Medulla oblongata (tissue), 1 donor: ENCODE data around the gene SLC47A2.

Experiments used
- DNase-seq: peaks from one replicate; pipeline ENCODE4 v3.0.0-alpha.2; 2015; ENCODE audit errors: extremely low spot score

The SLC47A2 gene

DNA sequence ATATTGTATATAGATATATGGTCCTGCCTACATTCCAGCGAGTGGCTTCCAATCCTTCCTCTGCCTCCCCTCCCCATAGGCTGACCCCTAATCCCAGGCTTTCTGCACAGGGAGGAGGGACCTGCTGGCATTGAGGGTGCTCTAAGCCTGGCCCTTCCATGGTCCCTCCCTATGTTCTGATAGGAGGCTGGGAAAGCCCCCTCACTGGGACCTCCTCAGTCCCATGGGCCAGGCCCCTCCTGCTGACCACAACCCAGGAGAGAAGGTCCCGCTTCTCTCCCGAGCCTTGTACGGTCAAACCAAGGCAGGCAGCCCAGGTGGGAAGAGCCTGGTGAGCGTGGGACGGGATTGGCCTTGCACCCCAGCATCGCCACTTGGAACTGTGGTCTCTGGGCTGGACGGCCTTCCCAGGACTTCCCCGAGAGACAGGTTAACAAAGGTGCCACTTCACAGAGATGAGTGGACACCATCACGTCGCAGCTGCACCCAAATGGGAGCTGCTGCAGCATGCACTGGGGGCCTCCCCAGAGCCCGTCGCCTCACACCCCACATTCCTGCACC is 30.9 kb upstream of the SLC47A2 start:
- DNase-seq, result no peak

DNA sequence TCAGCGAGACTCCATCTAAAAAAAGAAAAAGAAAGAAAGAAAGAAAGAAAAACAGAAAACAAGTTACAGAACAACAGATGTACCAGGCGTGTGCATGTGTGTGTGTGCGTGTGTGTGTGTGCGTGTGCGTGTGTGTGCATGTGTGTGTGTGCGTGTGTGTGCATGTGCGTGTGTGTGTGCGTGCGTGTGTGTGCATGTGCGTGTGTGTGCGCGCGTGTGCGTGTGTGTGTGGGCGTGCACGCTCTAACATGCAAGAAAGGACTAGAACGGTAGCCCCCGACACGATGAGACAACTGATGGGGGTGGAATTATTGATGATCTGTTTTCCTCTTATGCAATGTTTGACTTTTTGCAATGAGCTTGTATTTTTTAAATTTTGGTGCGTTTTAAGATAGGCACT is 30.1 kb upstream of the SLC47A2 start:
- DNase-seq, result no peak

DNA sequence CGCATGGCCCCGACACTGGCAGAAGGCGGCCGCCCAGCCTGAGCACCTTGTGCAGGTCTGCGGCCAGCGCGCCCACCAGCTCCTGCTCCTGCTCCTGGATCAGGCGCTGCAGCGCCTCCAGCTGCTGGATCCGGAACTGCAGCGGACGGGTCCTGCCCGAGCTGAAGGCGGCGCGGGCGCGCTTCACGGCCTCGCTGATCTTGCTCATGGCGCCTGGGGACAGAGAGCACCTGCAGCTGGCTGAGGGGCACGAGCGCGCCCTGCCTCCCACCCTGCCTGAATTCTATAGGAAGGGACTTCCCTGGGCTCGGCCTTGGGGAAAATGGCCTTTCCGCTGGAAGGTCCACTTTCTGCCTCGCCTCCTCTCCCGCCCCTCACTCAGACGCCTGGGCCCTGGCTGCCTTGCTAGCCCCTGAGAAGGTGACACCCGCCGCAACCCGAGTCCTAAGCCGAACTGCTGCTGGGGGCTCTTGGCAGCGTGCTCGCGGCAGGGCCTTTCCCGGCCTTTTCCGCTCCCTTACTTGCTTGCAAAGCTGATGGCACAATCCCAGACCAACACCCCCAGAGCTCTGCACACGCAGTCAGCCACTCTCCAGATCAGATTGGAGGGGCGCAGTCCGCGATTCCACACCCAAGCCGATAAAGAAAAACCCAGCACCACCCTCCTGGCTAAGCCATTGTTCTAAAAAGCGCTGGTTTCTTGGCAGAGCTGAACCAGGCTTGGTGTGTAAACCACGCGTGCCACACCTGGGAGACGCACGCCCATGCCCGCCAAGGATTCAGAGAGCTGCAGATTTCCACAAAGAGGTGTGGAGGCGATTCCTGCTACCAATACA is 28.8 kb upstream of the SLC47A2 start:
- peak; percentile 87 for DNase-seq

DNA sequence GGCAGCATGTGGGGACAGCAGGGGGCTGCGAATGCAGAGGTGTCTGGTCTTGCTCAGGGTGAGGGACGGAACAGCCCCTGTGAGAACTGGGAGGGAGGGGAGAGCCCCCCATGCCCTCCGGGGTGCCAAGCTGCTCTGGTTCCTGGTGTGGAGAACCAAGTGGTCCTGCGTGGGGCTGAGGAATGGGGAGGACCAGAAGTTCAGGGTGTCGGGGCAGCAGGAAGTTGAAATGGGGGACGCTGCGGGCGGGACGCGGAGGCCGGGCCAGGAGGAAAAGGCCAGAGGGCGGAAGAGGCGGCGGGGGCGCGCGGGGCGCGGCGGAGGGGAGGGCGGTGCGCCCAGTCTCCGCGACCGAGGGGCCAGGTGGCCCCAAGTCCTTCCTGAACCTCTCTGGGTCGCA is 28.1 kb upstream of the SLC47A2 start:
- no peak for DNase-seq

DNA sequence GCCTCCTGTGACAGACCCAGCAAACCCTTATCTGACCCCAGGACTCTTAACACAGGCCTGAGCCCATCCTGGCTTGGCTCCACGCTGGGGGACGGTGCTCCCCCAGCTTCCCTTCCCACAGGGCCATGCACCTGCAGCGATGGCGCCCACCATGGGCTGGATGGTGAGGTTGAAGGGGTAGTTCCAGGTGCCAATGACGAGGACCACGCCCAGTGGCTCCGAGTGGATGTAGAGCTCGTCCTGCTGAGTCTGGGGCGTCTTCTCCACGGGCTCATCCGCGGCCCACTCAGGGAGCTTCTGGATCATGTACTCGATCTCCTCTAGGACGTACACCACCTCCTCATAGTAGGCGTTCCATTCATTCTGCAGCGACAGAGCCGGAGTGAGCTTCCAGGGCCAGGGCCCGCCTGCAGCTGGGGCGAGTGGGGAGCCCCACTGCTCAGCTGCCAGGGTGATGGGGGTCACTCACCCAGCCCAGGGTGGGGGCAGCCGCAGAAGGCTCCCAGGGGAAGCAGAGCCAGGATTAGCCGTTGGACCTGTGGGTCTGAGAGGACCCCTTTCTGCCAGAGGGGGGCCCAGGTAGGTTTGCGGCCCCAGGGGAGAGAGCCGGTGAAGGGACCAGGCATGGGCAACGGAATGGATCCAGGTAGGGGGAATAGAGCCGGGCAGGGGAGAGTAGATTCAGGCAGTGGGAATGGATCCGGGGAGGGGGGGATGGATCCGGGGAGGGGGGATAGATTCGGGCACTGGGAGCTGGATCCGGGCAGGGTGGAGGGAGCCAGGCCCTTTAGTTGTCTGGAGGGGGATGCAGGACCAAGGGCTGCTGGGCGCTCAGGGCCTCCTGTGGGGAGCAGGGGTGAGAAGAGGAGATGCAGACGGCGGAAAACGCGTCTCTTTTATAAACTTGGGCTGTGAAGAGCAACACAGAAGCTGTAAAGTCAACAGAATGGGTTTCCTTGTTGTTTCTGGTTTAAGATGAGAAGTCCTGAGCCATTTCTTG is 27.0 kb upstream of the SLC47A2 start:
- DNase-seq, result no peak

- DNase-seq, result no peak
Observed at GRCh38 chr17:19742495-19742894, 26.1 kb upstream of the SLC47A2 start.

GRCh38 chr17:19741832-19742457 is 25.6 kb upstream of the SLC47A2 start:
- no peak for DNase-seq

GRCh38 chr17:19740933-19741332 is 24.5 kb upstream of the SLC47A2 start:
- DNase-seq, result no peak

- no peak for DNase-seq
Observed at GRCh38 chr17:19739241-19740201, 23.1 kb upstream of the SLC47A2 start.

GRCh38 chr17:19738757-19739156 is 22.4 kb upstream of the SLC47A2 start:
- DNase-seq, result no peak

GRCh38 chr17:19738073-19738449 is 21.7 kb upstream of the SLC47A2 start:
- DNase-seq, result no peak

DNA sequence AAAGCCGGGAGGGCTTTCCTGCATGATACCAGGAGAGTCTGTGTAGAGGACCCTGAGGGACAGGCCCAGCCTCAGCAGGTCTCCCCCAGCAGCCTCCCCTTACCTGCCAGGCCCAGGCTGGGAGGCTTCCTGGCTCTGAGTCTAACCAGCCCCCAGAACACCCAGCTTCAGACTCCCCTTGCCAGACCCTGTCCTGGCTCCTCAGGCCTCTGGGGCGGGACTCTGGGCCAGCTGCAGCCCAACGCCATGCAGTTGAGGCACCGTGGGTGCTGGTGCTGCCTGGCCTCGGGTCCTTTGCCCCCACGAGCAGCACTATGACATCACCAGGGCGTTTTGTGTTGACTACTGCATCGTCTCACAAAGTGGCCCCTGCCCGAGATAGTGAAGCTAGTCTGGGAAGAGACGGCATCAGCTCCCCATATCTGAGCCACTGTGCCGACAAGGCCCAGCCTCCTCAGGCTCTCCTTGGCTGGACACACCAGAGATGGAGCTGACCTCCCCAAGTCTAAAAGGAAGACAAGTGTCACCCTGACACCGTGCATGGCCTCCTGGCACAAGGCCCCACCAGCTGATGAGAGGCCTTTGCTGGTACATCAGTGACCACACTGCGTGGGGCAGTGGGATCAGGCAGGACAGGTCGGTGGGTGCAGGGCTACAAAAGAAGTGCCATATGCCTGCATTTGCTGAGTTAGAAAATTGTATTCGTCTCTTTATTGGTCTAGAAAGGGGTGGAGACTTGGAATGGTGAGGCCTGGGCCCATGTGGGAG is 21.1 kb upstream of the SLC47A2 start:
- no peak for DNase-seq

GRCh38 chr17:19736071-19736470 is 19.7 kb upstream of the SLC47A2 start:
- no peak for DNase-seq

GRCh38 chr17:19733953-19734526 is 17.7 kb upstream of the SLC47A2 start:
- DNase-seq, result no peak

GRCh38 chr17:19731626-19732025 is 15.2 kb upstream of the SLC47A2 start:
- DNase-seq, result no peak

DNA sequence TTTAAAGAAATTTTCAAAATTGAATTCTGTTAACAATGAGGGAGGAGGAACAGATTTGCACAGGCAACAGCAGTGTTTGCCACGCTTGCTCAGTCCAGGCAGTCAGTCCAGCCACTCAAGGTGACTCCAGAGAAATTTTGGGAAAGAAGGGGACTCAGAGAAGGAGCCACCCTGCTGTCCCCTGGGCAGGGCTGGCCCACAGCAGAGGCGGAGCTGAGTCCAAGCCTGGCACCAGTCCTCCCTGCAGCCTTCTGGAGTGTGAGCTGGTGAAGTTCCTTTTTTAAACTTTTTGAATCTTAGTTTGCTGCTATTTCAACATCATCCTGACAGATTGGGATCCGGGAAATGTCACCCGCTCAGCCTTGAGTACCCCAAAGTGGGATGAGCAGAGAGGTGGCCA is 14.5 kb upstream of the SLC47A2 start:
- no peak for DNase-seq

DNA sequence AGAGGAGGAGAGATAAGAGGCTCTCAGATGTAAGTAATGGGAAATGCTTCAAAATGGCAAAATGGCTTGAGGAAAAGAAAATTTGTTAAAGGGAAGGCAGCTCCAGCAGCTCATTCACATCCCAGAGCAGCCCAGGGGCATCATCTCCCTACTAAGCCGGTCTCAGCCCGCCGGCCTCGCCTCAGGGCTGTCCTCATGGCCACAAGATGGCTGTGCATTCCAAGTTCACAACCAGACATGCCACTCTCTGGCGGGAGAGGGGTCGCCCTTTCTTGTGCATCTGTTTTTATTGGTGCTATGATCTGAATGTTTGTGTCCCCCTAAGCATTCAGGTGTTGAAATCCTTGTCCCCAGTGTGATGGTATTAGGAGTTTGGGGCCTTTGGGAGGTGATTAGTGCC is 13.5 kb upstream of the SLC47A2 start:
- DNase-seq, result no peak

DNA sequence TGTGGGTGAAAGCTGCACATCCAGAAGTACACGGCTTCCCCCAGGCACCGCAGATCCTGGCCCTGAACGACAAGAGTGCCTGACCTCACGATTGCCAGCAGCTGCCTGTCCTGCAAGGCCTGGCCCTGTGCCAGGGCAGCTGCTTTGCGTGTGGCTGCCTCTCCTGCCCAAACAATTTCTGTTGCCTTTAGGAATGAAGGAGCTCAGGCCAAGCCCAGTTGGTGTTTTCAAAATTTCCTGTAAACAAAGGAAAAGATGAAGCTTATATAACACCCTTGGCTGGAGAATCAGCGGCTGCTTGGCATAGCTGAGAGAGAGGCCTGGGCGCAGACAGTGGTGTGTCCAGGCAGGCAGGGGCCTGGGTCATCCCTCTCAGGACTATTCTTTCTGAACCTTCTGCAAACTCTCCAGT is 11.7 kb upstream of the SLC47A2 start:
- peak; percentile 90 for DNase-seq

DNA sequence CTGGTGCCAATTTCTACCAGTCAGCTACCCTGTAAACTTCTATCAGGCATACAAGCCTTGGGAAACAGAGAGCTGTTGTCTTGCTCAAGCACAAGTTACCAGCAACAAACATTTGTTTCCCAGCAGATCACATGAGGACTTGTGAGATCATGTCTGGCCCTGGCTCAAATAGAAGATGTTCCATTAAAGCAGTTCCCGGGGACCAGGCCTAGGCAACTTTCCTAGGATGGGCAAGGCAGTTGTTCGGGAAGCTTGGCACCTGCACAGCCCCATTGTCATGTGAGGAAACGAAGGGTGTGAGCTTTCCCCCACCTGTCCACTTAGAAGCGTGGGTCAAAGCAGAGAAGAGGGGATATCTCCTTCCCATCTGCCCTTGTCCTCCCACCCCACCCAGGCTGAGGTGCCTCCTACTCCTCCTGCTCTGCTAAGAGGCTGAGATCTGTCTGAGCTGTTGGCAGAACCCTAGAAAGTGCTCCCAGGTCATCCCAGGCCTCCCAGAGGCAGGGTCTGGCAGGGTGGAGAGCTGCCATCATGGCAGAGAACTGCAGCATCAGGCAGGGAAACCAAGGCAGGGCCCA is 11.2 kb upstream of the SLC47A2 start:
- DNase-seq, result peak; percentile 97
